CD4-positive, alpha-beta T cell (primary cell): ENCODE results near the gene TNFAIP2. TPM values are rescaled to one million over a fixed set of nuclear protein-coding genes. Genes with fewer than 3 reads are reported as not detected.

Experiments
- ATAC-seq: fragments of 200-7000 bp; cut with Tn5 transposase; one replicate; pipeline ENCODE4 v1.10.0; 2022; ENCODE audit warnings: mild to moderate bottlenecking; ENCODE audit not compliant: poor library complexity
- CTCF ChIA-PET: fragments of 350-600 bp; sonication (Branson Sonifier 250); formaldehyde crosslinking; loops from one replicate; lab custom pipeline; 2021; ENCODE audit warnings: antibody characterized with exemption, inconsistent platforms; lab: Charles Lee
- POLR2A ChIA-PET: fragments of 350-600 bp; sonication (Branson Sonifier 250); formaldehyde crosslinking; loops from one replicate; lab custom pipeline; 2021; ENCODE audit warnings: antibody characterized with exemption, inconsistent platforms; lab: Charles Lee
- DNase-seq, 14 experiments: peaks; one replicate each; pipeline ENCODE4 v3.0.0-alpha.2; 2013 to 2020; ENCODE audit warnings: mixed read lengths in 2 of 14
- H3K27ac ChIP-seq, 2 donors: one replicate each; pipeline versions ENCODE4 v1.5.1 to v1.7.0; 2013; ENCODE audit warnings: low read length in 2 of 2, low read depth in 1 of 2, mild to moderate bottlenecking in 1 of 2
- H3K27me3 ChIP-seq, 2 experiments: 1 replicate in 1 of 2; 2 replicates in 1 of 2; pipeline versions ENCODE4 v1.6.1 to v1.7.0; 2013; ENCODE audit warnings: low read length in 2 of 2, control low read depth in 1 of 2, mild to moderate bottlenecking in 1 of 2, moderate library complexity in 1 of 2; ENCODE audit not compliant: insufficient read depth in 2 of 2, control insufficient read depth in 1 of 2
- H3K36me3 ChIP-seq: one replicate; pipeline ENCODE4 v1.6.1; 2013; ENCODE audit warnings: low read length, control low read depth; ENCODE audit not compliant: insufficient read depth
- H3K4me1 ChIP-seq: one replicate; pipeline ENCODE4 v1.6.1; 2013; ENCODE audit warnings: low read length, control low read depth; ENCODE audit not compliant: insufficient read depth
- H3K4me3 ChIP-seq: one replicate; pipeline ENCODE4 v1.5.1; 2013; ENCODE audit warnings: mild to moderate bottlenecking, low read length, moderate library complexity
- H3K9me3 ChIP-seq, 2 experiments: 1 replicate in 1 of 2; 2 replicates in 1 of 2; pipeline versions ENCODE4 v1.6.1 to v1.7.0; 2013; ENCODE audit warnings: low read length in 2 of 2, mild to moderate bottlenecking in 2 of 2, control low read depth in 1 of 2, moderate library complexity in 1 of 2; ENCODE audit not compliant: control insufficient read depth in 1 of 2, insufficient read depth in 1 of 2
- H3K27ac Mint-ChIP-seq: one replicate; pipeline ENCODE4 v1.8.0; 2020; ENCODE audit warnings: mixed read lengths
- H3K27me3 Mint-ChIP-seq: one replicate; pipeline ENCODE4 v1.8.0; 2021; ENCODE audit warnings: mixed read lengths
- H3K36me3 Mint-ChIP-seq: one replicate; pipeline ENCODE4 v1.8.0; 2021; ENCODE audit warnings: low read depth, mixed read lengths
- H3K4me1 Mint-ChIP-seq: one replicate; pipeline ENCODE4 v1.8.0; 2021; ENCODE audit warnings: low read depth, mixed read lengths
- H3K4me3 Mint-ChIP-seq: one replicate; pipeline ENCODE4 v1.8.0; 2020; ENCODE audit warnings: mild to moderate bottlenecking, mixed read lengths
- H3K9me3 Mint-ChIP-seq: one replicate; pipeline ENCODE4 v1.8.0; 2020; ENCODE audit warnings: mixed read lengths
- CTCF ChIP-seq: fragments of 200-600 bp; IDR thresholded peaks from one replicate; pipeline ENCODE4 v1.8.0; 2022; ENCODE audit warnings: antibody characterized with exemption, mild to moderate bottlenecking
- intact Hi-C, 2 experiments: fragments of 100-400 bp; cut with DNase I in 1 of 2; cut with micrococcal nuclease in 1 of 2; formaldehyde crosslinking; loops; one replicate each; pipeline versions ENCODE4 v1.15.1 to v1.9.0; 2023 to 2025; cut with DNase I, micrococcal nuclease
- total RNA-seq, 174 experiments: library from RNA in 2 of 174; stranded (reverse) in 2 of 174; gene quantifications; one replicate each; pipeline ENCODE4 v1.2.3 and lab custom pipeline; 2021 to 2026

The TNFAIP2 gene
- total RNA-seq, 2 experiments from 2014 or later: 4.4 to 6.1 TPM

DNA sequence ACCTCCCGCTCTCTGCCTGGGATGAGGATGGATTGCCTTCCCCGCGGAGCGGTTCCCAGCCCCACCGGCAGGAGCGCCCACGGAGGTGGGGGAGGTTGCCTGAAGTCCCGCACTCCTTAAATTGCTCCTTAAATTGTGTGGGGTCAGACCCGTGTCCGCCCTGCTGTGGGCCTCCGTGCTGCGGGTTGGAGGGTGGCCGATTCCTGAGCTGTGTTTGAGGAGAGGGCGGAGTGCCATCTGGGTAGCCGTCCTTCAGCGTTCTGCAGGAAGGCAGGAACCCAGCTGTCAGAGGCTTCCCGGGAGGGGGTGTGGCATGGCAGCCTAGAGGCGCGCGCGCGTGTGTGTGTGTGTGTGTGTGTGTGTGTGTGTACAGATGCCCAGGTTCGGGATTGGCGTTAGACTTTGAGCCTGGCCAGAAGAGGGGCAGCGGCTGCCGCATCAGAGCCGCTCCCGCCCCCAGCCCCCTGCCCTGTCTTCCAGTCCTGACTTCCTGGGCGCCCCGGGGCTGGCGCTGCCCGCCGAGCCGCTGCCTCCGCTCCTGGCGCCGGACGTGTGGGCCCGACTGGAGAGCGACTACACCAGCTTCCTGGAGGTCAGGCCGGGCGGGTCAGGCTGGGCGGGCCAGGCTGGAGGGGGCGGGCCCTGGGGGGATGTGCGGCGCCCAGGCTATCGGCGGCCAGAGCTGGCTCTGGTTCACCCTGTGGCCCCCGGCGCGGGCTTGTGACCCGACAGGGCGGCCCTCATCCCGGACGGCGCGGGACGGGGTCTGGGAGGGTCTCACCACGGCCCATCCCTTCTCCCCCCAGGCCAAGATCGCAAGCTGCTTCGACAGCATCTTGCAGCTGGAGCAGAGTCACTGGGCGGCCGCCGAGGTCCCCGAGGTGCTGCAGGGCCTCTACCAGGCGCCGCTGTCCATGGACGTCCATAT, 19.5 kb upstream of the TNFAIP2 start:
- DNase-seq: peak in 1 of 14 experiments; percentile 29
- Mint-ChIP-seq H3K4me1 (peaks cover 10% of the 10 kb centered on the region), H3K27me3 (peaks cover 40% of the 10 kb centered on the region), H3K36me3 (no peaks in the 10 kb centered on the region), H3K27ac (no peak overlapping the region), H3K9me3 (no peaks in the 10 kb centered on the region), H3K4me3 (no peak overlapping the region)
- ChIA-PET POLR2A (interaction anchor here (1.0 kb wide), 1 partner anchor 409 kb away, joined by 3 read pairs; no protein-coding TSS in a partner anchor), CTCF (interaction anchor here (0.6 to 1.4 kb wide), 3 partner anchors 21 to 789 kb away, joined by 3 read pairs; no protein-coding TSS in a partner anchor)
- peaks cover 30 to 33% of the 10 kb centered on the region in 2 experiments for H3K27me3 ChIP-seq
- H3K27ac ChIP-seq: no peak overlapping the region
- no peak for TF ChIP-seq CTCF
- no peak for ATAC-seq
- H3K9me3 ChIP-seq: peaks cover 0 to 19% of the 10 kb centered on the region in 2 experiments
- no peak overlapping the region for H3K4me3 ChIP-seq
- no peaks in the 10 kb centered on the region for H3K36me3 ChIP-seq
- intact Hi-C loops: loop anchor here in 1 of 2 experiments (2.0 to 10.0 kb wide), 3 partner anchors 81 to 443 kb away; no protein-coding TSS in a partner anchor
- H3K4me1 ChIP-seq: peaks cover 20% of the 10 kb centered on the region

DNA sequence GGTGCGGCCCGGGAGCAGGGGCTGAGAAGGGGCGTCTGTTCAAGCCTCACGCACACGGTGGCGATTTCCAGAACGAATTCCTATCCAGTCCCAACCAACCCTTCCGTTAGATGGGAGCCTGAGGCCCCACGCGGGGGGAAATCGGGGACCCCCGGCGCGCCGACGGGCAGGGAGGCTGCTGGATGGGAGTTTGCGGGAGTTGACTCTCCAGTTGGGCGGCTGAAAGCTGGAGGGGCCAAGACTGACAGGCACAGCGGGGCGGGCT, 18.9 kb upstream of the TNFAIP2 start:
- H3K36me3 ChIP-seq: no peaks in the 10 kb centered on the region
- ATAC-seq (no peak), DNase-seq (no peak)
- no peaks in the 10 kb centered on the region for H3K36me3 Mint-ChIP-seq
- peaks cover 40% of the 10 kb centered on the region for H3K27me3 Mint-ChIP-seq
- H3K27ac ChIP-seq: no peak overlapping the region
- peaks cover 20% of the 10 kb centered on the region for H3K4me1 ChIP-seq
- peaks cover 30 to 33% of the 10 kb centered on the region in 2 experiments for H3K27me3 ChIP-seq
- POLR2A ChIA-PET: interaction anchor here (0.6 to 1.0 kb wide), 3 partner anchors 17 to 410 kb away, joined by 3 to 4 read pairs (median 3); no protein-coding TSS in a partner anchor
- peaks cover 0 to 15% of the 10 kb centered on the region in 2 experiments for H3K9me3 ChIP-seq
- H3K4me3 ChIP-seq: no peak overlapping the region
- intact Hi-C loops: loop anchor here in 1 of 2 experiments (2.0 to 10.0 kb wide), 3 partner anchors 80 to 442 kb away; no protein-coding TSS in a partner anchor
- peaks cover 10% of the 10 kb centered on the region for H3K4me1 Mint-ChIP-seq
- no peak overlapping the region for H3K27ac Mint-ChIP-seq
- CTCF ChIA-PET: interaction anchor here (0.6 to 2.2 kb wide), 16 partner anchors 8 to 790 kb away, joined by 3 to 15 read pairs (median 5); partner anchors contain the start of gene EXOC3L4
- no peaks in the 10 kb centered on the region for H3K9me3 Mint-ChIP-seq
- TF ChIP-seq CTCF: no peak
- H3K4me3 Mint-ChIP-seq: no peak overlapping the region

- DNase-seq: peak; percentile 57 to 84 (median 70)
- Mint-ChIP-seq H3K4me3 (peak overlapping the region; percentile 30), H3K27ac (no peak overlapping the region), H3K36me3 (no peaks in the 10 kb centered on the region), H3K4me1 (peaks cover 10% of the 10 kb centered on the region), H3K9me3 (no peaks in the 10 kb centered on the region), H3K27me3 (peaks cover 38% of the 10 kb centered on the region)
- peak; percentile 93 for ATAC-seq
- intact Hi-C loops: loop anchor here (1.0 to 10.0 kb wide), 5 partner anchors 80 to 442 kb away; no protein-coding TSS in a partner anchor
- peaks cover 20% of the 10 kb centered on the region for H3K4me1 ChIP-seq
- POLR2A ChIA-PET: interaction anchor here (0.6 to 1.0 kb wide), 3 partner anchors 17 to 410 kb away, joined by 3 to 4 read pairs (median 3); no protein-coding TSS in a partner anchor
- CTCF ChIA-PET: interaction anchor here (0.6 to 2.2 kb wide), 17 partner anchors 9 to 791 kb away, joined by 3 to 15 read pairs (median 5); partner anchors contain the start of gene EXOC3L4
- H3K4me3 ChIP-seq: no peak overlapping the region
- H3K27me3 ChIP-seq: peaks cover 30 to 33% of the 10 kb centered on the region in 2 experiments
- no peaks in the 10 kb centered on the region for H3K36me3 ChIP-seq
- peak; percentile 87 for TF ChIP-seq CTCF
- H3K27ac ChIP-seq: no peak overlapping the region
- peaks cover 0 to 15% of the 10 kb centered on the region in 2 experiments for H3K9me3 ChIP-seq
These were observed 18.4 kb upstream of the TNFAIP2 start for GRCh38 chr14:103104654-103105452.
